HG02852 (cell line): ENCODE data around the gene PILRB.
A peak's percentile ranks its signal among the peaks of the same experiment; 100 is the strongest.
"Not testable (repeated sequence)": the region's sequence is repeated elsewhere in the genome, so short reads cannot be mapped to it uniquely, and the experiment has no call there.

ENCODE experiments used
- ATAC-seq: cut with Tn5 transposase; IDR thresholded peaks from one replicate; pipeline ENCODE4 v1.9.1; 2021; ENCODE audit warnings: mild to moderate bottlenecking, moderate library complexity; ENCODE audit not compliant: unreplicated experiment

Gene PILRB

DNA sequence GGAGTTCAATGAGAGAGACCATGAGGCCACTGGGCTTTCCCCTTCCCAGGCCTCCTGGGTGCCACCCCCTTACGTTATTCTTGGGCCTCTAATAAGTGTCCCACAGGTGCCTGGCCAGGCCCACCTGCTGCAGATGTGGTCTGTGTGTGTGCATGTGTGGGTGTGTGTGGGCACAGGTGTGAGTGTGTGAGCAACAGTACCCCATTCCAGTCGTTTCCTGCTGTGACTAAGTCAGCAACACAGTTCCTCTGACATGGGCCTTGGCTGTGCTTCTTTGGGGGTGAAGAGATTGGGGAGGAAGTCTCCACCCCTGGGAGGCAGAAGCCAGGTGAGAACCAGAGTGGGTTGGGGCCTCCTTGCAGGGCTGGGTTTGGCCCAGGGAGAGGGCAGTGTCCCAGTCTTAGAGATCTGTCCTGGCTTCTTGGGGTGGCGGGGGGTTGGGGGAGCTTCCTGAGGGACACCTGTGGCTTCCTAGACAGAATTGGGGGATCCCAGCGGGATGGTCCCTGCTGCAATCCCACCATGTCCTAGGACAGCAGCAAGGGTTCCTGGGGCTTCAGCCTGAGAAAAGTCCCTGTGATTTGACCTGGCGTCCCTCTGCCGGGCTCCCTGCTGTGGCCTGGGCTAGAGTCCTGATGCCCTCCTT is 4.1 kb upstream of the PILRB start:
- ATAC-seq = no peak

DNA sequence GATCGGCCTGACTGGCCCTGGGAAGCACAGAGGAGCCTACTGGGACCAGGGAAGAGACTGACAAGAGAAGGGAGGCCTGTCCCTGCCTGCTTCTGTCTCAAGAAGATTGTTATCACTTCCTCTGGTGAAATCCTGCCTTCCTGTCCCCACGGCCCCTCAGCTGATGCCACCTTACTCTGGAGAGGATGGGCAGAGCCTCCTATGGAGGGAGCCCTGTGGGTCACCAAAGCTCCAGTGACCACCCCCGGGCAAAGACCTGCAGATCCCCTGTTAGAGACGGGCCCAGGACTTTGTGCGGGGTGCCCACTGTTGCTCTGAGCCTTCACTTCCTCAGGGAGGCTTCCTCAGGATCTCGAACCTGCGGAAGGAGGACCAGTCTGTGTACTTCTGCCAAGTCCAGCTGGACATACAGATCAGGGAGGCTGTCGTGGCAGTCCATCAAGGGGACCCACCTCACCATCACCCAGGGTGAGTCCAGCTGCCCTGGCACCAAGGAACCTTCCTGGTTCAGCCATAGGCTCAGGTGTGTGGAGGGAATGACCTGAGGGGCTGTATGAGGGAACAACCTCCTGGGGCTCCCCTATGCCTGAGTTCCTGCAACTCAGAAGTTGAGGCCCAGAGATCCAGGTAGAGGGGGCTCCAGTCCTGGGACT is 1.4 kb upstream of the PILRB start:
- no peak for ATAC-seq

- ATAC-seq = no peak
Measured at GRCh38 chr7:100357131-100357561, 771 bp upstream of the PILRB start.

- no peak for ATAC-seq
Measured at GRCh38 chr7:100358857-100359212, 918 bp downstream of the PILRB start.

GRCh38 chr7:100360135-100360854 is 2.4 kb downstream of the PILRB start:
- no peak for ATAC-seq

DNA sequence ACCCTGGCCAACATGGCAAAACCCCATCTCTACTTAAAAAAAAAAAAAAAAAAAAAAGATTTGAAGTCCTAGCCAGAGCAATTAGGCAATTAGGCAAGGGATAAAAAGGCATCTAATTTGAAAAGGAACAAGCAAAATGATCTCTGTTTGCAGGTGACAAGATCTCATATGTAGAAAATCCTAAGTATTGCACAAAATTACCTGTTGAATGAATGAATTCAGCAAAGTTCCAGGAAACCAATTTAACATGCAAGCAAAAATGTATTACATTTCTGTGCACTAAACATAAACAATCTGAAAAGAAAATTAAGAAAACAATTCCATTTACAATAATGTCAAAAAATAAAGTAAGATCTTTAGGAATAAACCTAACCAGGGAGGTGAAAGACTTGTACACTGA is 5.2 kb downstream of the PILRB start:
- ATAC-seq = no peak

DNA sequence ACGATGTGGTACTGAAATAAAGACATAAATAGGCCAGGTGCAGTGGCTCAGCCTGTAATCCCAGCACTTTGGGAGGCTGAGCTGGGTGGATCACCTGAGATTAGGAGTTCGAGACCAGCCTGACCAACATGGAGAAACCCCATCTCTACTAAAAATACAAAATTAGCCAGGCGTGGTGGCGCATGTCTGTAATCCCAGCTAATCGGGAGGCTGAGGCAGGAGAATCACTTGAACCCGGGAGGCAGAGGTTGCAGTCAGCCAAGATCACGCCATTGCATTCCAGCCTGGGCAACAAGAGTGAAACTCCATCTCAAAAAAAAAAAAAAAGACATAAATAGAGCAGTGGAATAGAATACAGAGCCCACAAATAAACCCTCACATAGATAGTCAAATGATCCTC is 5.9 kb downstream of the PILRB start:
- not testable (repeated sequence) for ATAC-seq

- no peak for ATAC-seq
Measured at GRCh38 chr7:100364480-100364879, 6.6 kb downstream of the PILRB start.

DNA sequence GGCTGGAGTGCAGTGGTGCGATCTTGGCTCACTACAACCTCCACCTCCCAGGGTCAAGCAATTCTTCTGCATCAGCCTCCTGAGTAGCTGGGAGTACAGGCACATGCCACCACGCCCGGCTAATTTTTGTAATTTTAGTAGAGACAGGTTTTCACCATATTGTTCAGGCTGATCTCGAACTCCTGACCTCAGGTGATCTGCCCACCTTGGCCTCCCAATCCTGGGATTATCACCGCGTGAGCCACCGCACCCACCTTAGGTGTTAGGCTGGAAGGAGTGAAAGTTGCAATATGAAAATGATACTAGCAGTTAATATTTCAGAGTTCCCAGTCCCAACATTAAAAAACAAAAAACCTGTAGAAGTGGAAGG is 8.1 kb downstream of the PILRB start:
- ATAC-seq = not testable (repeated sequence)

GRCh38 chr7:100366411-100367250 is 8.7 kb downstream of the PILRB start:
- ATAC-seq = no peak

DNA sequence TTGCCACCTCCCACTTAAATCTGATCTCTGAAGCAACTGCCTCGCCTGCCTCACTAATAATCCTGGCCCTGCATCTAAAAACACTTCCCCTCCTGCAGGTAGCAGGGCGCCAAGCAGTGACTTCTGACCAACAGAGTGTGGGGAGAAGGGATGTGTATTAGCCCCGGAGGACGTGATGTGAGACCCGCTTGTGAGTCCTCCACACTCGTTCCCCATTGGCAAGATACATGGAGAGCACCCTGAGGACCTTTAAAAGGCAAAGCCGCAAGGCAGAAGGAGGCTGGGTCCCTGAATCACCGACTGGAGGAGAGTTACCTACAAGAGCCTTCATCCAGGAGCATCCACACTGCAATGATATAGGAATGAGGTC is 9.3 kb downstream of the PILRB start:
- ATAC-seq = no peak

DNA sequence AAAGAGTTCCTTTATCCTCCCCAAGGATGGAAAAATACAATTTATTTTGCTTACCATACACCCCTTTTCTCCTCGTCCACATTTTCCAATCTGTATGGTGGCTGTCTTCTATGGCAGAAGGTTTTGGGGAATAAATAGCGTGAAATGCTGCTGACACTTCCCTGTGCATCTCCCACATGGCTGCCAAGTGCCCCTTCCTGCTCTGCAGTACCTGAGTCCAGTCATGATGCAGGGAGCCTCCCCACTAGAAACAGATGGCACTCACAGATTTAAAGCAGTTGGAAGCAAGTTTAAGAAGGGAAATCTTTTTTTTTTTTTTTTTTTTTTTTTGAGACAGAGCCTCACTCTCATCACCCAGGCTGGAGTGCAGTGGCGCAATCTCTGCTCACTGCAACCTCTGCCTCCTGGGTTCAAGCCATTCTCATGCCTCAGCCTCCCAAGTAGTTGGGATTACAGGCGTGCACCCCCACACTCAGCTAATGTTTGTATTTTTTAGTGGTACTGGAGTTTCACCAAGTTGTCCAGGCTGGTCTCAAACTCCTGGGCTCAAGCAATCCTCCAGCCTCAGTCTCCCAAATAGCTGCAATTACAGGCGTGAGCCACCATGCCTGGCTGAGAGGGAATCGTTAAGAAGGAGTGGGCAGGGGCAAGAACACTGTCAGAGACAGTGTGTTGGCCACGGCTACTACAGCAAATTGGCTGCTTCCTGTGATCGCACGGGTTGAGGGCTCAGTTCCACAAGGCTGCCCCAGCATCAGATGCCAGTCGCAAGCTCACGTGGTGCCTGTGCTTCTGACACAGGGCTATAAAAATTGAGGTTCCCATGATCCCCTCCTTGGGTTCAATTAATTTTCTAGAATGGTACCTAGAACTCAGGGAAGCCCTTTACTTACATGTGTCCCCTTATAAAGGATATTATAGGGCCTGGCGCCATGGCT is 10.0 kb downstream of the PILRB start:
- ATAC-seq = no peak

GRCh38 chr7:100369105-100369504 is 11.2 kb downstream of the PILRB start:
- ATAC-seq = peak; percentile 55

DNA sequence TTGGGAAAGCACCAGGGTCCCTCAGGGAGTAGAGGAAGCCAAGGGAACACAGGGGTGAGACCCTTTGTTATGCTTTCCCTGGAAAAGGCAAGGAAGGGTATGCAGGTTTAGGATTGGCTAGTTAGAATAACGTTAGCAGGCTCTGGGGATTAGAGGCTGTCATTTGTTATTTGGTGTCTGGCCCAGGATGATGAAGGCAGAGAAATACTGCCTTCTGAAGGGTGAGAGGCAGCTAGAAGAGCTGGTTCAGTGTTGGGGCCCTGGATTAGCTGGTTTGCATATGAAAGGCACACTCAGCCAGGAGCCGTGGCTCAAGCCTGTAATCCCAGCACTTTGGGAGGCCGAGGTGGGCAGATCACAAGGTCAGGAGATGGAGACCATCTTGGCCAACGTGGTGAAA is 12.4 kb downstream of the PILRB start:
- no peak for ATAC-seq

DNA sequence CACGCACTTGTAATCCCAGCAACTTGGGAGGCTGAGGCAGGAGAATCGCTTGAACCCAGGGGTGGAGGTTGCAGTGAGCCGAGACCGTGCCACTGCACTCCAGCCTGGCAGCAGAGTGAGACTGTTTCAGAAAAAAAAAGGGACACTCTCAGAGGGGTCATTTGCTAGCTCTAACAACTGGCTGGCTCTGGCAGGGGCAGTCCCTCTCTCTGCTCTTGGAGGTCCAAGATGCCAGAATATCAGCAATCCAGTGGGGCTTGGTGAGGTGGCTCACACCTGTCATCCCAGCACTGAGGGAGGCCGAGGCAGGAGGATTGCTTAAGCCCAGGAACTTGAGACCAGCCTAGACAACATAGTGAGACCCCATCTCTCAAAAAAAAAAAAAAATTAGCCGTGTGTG is 12.8 kb downstream of the PILRB start:
- no peak for ATAC-seq

DNA sequence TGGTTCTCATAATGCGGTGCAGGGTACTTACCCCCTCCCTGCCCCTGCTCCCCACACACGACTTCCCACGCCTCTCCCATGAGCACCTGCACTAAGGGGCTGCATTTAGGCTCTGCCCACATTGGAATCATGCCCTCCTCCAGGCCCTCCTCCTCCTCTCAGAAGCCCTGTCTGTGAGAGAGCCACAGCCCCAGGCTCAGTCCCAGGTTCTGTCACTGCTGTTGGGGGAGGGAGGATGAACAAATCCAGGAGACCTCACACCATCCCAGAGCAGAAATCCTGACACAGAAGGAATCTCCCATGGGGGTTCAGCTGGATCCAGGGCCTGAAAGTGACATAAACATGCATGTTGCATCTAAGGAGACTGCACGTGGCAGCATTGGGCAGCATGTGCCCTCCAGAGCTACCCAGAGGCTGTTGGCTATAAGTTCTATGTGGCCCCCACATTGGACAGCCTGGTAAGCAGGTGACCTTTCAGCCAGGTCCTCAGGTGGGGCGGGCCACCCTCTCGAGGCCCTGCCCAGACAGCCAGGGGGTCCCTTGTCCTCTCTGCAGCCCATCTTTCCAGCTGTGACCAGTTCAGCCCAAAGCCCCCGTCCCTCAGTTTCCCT is 13.7 kb downstream of the PILRB start:
- ATAC-seq = no peak

DNA sequence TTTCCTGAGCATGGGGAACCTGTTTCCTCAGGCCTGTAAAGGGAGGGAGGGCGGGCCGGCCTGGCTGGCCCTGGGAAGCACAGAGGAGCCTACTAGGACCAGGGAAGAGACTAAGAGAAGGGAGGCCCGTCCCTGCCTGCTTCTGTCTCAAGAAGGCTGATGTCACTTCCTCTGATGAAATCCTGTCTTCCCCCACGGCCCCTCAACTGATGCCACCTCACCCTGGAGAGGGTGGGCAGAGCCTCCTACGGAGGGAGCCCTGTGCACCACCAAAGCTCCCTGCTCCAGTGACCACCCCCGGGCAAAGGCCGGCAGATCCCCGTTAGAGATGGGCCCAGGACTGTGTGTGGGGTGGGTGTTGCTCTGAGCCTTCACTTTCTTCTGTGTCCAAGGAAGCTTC is 14.3 kb downstream of the PILRB start:
- ATAC-seq = no peak

DNA sequence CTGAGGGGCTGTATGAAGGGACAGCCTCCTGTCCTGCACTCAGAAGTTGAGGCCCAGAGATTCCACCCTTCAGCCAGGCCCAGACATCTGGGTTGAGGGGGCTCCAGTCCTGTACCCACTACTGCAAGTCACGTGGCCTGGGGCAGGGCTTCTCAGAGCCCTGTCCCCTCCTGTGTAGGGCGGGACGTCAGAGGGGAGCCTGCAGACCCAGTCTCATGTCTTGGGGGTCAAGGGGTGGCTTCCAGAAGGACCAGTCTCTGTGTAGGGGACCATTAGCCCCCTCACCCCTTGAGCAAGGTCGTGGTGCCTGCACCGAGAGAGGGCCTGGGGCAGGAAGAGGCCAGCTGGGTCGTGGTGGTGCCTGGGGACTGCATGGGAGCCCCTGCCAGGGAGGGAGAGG is 14.8 kb downstream of the PILRB start:
- no peak for ATAC-seq

DNA sequence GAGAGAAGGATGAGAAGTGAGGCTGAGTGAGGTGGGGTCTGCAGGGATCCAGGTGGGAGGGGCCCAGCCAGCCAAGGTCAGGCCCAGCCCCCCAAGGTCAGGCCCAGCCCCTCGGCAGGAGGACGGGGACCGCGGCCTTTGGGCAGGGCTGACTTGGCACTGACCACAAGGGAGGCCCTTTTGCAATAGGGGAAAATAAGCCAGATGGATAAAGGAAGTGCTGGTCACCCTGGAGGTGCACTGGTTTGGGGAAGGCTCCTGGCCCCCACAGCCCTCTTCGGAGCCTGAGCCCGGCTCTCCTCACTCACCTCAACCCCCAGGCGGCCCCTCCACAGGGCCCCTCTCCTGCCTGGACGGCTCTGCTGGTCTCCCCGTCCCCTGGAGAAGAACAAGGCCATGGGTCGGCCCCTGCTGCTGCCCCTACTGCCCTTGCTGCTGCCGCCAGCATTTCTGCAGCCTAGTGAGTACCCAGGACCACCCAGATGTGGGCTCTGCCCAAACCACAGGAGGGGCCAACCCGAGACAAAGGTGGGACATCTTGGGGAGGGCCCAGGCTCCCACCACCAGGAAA is 15.4 kb downstream of the PILRB start, which contains the start of gene PILRA:
Gene PILRA (plus strand): TSS at position 227 of the 571 bp plus-strand sequence. CDS start 170 bp downstream, at position 397.
- ATAC-seq = no peak
